ENCODE data around the gene SELENOM. TPM values are rescaled to one million over a fixed set of nuclear protein-coding genes. Genes with fewer than 3 reads are reported as not detected.

The SELENOM gene
- total RNA-seq, 6 experiments from 2014 or later, result 237 to 356 (median 265) TPM

GRCh38 chr22:31085493-31085824 lies 21.9 kb downstream of the SELENOM start:
- H3K4me1 Mint-ChIP-seq (ENCODE audit: low read depth), result peaks cover 45% of the 10 kb centered on the region
- no peak for DNase-seq
- H3K4me3 Mint-ChIP-seq, result peak overlapping the region; percentile 72
- peak; percentile 38 for TF ChIP-seq CTCF (IDR thresholded peaks at IDR 0.05)
- peaks cover 26% of the 10 kb centered on the region for H3K36me3 Mint-ChIP-seq (ENCODE audit: low read depth)
- no peaks in the 10 kb centered on the region for H3K27me3 Mint-ChIP-seq (ENCODE audit: insufficient read depth)
- no peaks in the 10 kb centered on the region for H3K9me3 Mint-ChIP-seq
- H3K27ac Mint-ChIP-seq, result peak overlapping the region; percentile 73

GRCh38 chr22:31084811-31085492 lies 22.4 kb downstream of the SELENOM start:
- Mint-ChIP-seq H3K9me3 (no peaks in the 10 kb centered on the region), H3K27ac (peak overlapping the region; percentile 94), H3K4me1 (ENCODE audit: low read depth) (peaks cover 47% of the 10 kb centered on the region), H3K27me3 (ENCODE audit: insufficient read depth) (no peaks in the 10 kb centered on the region), H3K4me3 (peak overlapping the region; percentile 94), H3K36me3 (ENCODE audit: low read depth) (peaks cover 26% of the 10 kb centered on the region)
- peak; percentile 91 for TF ChIP-seq CTCF (IDR thresholded peaks at IDR 0.05)
- DNase-seq, result peak; percentile 71

- no peaks in the 10 kb centered on the region; the same call in 1 of the 2 replicates for H3K27me3 Mint-ChIP-seq (ENCODE audit: insufficient read depth)
- H3K36me3 Mint-ChIP-seq (ENCODE audit: low read depth), result peaks cover 26% of the 10 kb centered on the region
- no peak for DNase-seq
- TF ChIP-seq CTCF (IDR thresholded peaks at IDR 0.05), result no peak
- H3K27ac Mint-ChIP-seq, result peak overlapping the region; percentile 94
- H3K4me1 Mint-ChIP-seq (ENCODE audit: low read depth), result peaks cover 47% of the 10 kb centered on the region
- H3K9me3 Mint-ChIP-seq, result no peaks in the 10 kb centered on the region
- peak overlapping the region; percentile 94 for H3K4me3 Mint-ChIP-seq
These were observed 23.2 kb downstream of the SELENOM start for GRCh38 chr22:31083923-31084810.

- H3K4me3 Mint-ChIP-seq, result peak overlapping the region; percentile 94
- H3K4me1 Mint-ChIP-seq (ENCODE audit: low read depth), result peaks cover 55% of the 10 kb centered on the region
- H3K9me3 Mint-ChIP-seq, result no peaks in the 10 kb centered on the region
- H3K36me3 Mint-ChIP-seq (ENCODE audit: low read depth), result peaks cover 26% of the 10 kb centered on the region
- no peak for DNase-seq
- TF ChIP-seq CTCF (IDR thresholded peaks at IDR 0.05), result no peak
- H3K27ac Mint-ChIP-seq, result peak overlapping the region; percentile 94
- H3K27me3 Mint-ChIP-seq (ENCODE audit: insufficient read depth), result no peaks in the 10 kb centered on the region; the same call in 1 of the 2 replicates
These were observed 24.0 kb downstream of the SELENOM start for GRCh38 chr22:31083377-31083768.

GRCh38 chr22:31082606-31083376 lies 24.6 kb downstream of the SELENOM start:
- Mint-ChIP-seq H3K4me1 (ENCODE audit: low read depth) (peaks cover 58% of the 10 kb centered on the region), H3K4me3 (peak overlapping the region; percentile 94), H3K9me3 (no peaks in the 10 kb centered on the region), H3K27ac (peak overlapping the region; percentile 94), H3K27me3 (ENCODE audit: insufficient read depth) (no peaks in the 10 kb centered on the region; the same call in 1 of the 2 replicates), H3K36me3 (ENCODE audit: low read depth) (peaks cover 26% of the 10 kb centered on the region)
- DNase-seq, result peak; percentile 58
- TF ChIP-seq CTCF (IDR thresholded peaks at IDR 0.05), result peak; percentile 94
